ENCODE data around the gene MDFI.

Gene MDFI

DNA sequence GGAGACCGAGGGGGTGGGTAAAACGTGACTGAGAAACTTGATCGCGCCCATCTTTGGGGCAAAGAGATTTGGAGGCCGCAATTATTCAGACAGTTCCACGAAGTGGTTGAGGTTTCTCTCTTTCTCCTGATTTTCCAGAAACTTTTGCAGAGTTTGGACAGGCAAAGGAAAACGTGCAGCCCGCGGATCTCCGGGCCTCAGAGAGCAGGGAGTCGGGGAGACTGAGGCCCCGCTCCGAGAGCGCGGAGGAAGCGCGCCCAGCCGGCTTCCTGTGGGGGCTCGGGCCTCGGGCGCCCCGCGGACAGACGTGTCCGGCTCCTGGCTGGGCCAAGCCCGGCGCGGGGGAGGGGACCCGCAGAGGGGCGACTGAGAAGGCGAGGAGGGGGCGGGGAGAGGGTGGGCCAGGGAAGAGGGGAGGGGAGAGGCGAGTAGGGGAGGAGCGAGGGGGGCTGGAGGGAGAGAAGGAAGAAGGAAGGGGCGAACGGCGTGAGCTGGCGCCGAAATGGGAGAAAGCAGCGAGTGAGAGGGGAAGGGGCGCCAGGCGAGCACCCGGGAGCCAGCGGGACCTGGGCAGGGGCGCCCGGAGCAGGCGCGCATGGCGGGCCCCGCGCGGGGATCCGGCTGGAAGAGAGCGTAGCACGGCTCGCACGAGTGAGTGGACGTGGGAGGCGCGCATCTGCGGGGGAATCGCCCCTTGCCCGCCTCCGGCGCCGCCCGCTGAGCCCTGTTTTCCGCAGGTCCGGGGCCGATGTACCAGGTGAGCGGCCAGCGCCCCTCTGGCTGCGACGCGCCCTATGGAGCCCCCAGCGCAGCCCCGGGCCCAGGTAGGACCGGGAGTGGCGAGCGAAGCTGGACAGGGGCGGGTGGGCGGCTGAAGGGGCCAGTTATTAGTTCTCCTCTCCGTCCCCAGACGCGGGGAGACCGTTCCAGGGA lies at the start of gene MDFI:
Gene MDFI (plus strand): TSS at position 467 of the 933 bp plus-strand sequence. CDS start 282 bp downstream, at position 749.
- no peak for DNase-seq (ENCODE audit: low spot score)
- TF ChIP-seq, protein P1, sequence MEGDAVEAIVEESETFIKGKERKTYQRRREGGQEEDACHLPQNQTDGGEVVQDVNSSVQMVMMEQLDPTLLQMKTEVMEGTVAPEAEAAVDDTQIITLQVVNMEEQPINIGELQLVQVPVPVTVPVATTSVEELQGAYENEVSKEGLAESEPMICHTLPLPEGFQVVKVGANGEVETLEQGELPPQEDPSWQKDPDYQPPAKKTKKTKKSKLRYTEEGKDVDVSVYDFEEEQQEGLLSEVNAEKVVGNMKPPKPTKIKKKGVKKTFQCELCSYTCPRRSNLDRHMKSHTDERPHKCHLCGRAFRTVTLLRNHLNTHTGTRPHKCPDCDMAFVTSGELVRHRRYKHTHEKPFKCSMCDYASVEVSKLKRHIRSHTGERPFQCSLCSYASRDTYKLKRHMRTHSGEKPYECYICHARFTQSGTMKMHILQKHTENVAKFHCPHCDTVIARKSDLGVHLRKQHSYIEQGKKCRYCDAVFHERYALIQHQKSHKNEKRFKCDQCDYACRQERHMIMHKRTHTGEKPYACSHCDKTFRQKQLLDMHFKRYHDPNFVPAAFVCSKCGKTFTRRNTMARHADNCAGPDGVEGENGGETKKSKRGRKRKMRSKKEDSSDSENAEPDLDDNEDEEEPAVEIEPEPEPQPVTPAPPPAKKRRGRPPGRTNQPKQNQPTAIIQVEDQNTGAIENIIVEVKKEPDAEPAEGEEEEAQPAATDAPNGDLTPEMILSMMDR (IDR thresholded peaks at IDR 0.05; ENCODE audit: borderline replicate concordance, control extremely low read depth, extremely low read depth, insufficient read depth, missing control alignments), result no peak
- in situ Hi-C loops (cut with MboI; ENCODE audit: low sequenced_read_pairs, unreplicated experiment), result no loop called here

- in situ Hi-C loops (cut with MboI; ENCODE audit: low sequenced_read_pairs, unreplicated experiment), result no loop called here
- TF ChIP-seq, protein P1 (IDR thresholded peaks at IDR 0.05; ENCODE audit: borderline replicate concordance, control extremely low read depth, extremely low read depth, insufficient read depth, missing control alignments), result no peak
- DNase-seq (ENCODE audit: low spot score), result no peak
Observed at GRCh38 chr6:41589223-41589622, 49.0 kb upstream of the MDFI start.

DNA sequence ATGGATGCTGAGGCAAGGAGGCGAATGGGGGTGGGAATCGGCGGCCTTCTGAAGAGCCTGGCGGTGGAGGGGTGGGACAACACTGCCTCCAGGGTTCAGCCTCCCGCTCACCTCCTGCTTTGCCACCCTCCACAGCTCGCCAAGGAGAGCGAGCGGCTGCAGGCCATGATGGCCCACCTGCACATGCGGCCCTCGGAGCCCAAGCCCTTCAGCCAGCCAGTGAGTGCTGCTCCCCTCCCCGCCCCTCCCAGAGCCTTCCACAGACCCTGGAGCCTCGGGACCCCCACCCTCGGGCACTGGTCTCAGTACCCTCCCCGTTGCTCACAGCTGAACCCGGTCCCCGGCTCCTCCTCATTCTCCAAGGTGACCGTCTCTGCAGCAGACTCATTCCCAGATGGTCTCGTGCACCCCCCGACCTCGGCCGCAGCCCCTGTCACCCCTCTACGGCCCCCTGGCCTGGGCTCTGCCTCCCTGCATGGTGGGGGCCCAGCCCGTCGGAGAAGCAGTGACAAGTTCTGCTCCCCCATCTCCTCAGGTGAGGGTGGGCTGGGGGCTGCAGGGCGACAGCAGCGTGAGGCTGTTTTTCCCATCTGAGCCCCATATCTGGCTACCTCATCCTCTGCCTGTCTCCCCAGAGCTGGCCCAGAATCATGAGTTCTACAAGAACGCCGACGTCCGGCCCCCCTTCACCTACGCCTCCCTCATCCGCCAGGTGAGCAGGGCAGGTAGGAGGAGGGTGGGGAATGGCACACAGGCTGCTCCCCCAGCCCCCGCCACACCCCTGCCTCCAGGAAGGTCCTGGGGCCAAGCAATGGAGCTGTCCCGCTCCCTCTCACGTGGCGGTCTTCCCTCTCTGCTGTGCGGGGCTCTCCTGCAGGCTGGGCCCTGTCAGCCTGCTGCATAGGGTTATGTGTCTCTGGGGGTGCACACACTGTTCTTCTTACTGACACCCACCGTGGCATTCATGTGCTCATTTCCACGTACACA lies 48.3 kb upstream of the MDFI start:
- in situ Hi-C loops (cut with MboI; ENCODE audit: low sequenced_read_pairs, unreplicated experiment), result loop anchor here (5.0 kb wide), 1 partner anchor 128 kb away; no protein-coding TSS in a partner anchor
- TF ChIP-seq, protein P1 (IDR thresholded peaks at IDR 0.05; ENCODE audit: borderline replicate concordance, control extremely low read depth, extremely low read depth, insufficient read depth, missing control alignments), result no peak
- DNase-seq (ENCODE audit: low spot score), result no peak

DNA sequence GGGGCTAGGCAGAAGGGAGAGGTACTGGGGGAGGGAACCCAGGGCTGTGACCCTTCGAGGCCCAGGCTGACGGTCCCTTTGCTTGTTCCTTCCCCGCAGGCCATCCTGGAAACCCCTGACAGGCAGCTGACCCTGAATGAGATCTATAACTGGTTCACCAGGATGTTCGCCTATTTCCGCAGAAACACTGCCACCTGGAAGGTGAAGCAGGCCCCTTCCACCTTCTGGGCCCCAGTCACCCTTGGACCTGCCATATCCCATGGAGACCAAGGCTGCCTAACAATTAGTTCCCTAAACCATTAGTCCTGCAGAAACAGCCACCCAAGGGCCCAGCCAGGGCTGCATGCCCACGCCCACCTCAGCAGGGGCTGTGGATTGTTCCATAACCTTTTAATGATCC lies 47.1 kb upstream of the MDFI start:
- in situ Hi-C loops (cut with MboI; ENCODE audit: low sequenced_read_pairs, unreplicated experiment), result loop anchor here (5.0 kb wide), 1 partner anchor 129 kb away; no protein-coding TSS in a partner anchor
- DNase-seq (ENCODE audit: low spot score), result no peak
- TF ChIP-seq, protein P1 (IDR thresholded peaks at IDR 0.05; ENCODE audit: borderline replicate concordance, control extremely low read depth, extremely low read depth, insufficient read depth, missing control alignments), result no peak

GRCh38 chr6:41591859-41592502 lies 46.3 kb upstream of the MDFI start:
- peak; percentile 91 for DNase-seq (ENCODE audit: low spot score)
- TF ChIP-seq, protein P1 (IDR thresholded peaks at IDR 0.05; ENCODE audit: borderline replicate concordance, control extremely low read depth, extremely low read depth, insufficient read depth, missing control alignments), result peak; percentile 80
- in situ Hi-C loops (cut with MboI; ENCODE audit: low sequenced_read_pairs, unreplicated experiment), result loop anchor here (5.0 kb wide), 1 partner anchor 130 kb away; no protein-coding TSS in a partner anchor
